ENCODE data around the gene MYBPC3. TPM values are rescaled to one million over a fixed set of nuclear protein-coding genes. Genes with fewer than 3 reads are reported as not detected.
A peak's percentile ranks its signal among the peaks of the same experiment; 100 is the strongest.

MYBPC3 gene
- total RNA-seq, 1 donor from 2014 or later: 2,568 TPM

DNA sequence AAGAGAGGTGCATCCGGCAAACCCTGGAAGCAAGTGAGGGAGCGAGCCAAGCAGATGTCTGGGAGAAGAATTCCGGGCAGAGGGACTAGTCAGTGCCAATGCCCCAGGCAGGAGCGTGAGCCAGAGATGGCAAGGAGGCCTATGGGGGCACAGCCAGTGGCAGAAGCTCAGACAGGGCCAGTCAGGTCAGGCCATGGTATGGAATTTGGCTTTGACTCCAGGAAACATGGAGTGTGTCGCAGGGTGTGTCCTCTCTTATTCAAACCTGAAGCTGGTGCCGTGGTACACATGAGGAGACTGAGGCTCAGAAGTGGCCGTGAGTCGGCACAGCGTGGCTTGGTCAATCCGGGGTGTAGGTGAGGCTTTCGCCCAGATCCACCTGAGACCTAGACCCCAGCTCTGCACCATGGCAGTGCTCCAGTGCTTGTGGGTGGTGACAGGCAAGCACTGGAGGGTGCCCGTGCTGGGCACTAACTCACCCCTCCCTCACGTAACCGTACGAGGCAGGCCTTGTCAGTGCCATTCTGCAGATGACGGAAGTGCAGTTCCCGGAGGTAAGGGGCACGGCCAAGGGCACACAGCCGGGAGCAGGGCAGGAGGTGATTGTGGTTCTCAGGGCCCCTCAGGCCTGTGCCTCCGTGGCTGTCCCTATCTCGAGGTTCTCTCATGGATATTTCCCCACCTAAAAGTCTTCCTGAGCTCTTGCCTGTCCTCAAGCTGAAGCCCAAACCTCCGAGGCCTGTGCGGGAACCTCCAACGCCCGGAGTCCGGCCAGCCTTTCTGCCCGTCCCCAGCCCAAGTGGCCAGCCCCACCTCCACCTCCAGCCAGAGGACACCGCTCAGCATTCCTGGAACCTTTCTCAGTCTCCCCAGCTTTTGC, 36.4 kb upstream of the MYBPC3 start:
- intact Hi-C loops (cut with DNase I): no loop called here
- DNase-seq: peak; percentile 46
- no peak for ATAC-seq (ENCODE audit: poor library complexity)

DNA sequence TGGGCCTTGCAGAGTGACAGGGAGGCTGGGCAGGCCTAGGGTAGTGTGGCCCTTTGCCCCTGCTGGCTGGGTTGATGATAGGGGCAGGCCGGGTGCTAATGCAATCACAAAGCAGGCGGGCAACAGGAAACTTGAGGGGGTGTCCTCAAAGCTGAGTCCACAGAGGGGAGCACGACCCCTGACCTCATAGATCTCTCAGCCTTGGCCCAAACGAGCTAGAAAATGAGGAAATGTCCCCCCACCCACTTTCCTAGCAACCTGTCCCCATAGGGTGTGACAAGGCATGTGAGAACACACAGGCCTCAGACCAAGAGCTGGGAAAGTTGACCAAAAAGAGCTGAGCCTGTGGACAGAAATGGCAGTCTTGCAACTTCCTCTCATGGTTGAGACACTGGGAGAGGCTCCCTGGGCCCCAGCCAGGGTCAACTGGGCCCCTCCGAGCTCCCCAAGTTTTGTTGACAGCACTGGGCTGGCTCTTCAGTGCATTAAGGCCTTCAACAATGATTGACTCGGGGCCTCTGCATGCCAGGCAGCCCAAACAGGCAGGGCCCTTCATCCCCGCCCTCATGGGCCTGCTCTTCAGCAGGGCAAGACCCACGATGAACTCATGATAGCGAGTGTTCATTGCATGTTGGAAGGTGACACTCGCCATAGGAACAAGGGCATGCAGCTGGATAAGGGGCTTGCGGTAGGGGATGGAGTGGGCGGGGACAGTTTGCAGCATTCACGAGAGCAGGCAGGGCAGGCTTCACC, 35.6 kb upstream of the MYBPC3 start:
- intact Hi-C loops (cut with DNase I): no loop called here
- DNase-seq (peak; percentile 61), ATAC-seq (ENCODE audit: poor library complexity) (peak; percentile 35)

DNA sequence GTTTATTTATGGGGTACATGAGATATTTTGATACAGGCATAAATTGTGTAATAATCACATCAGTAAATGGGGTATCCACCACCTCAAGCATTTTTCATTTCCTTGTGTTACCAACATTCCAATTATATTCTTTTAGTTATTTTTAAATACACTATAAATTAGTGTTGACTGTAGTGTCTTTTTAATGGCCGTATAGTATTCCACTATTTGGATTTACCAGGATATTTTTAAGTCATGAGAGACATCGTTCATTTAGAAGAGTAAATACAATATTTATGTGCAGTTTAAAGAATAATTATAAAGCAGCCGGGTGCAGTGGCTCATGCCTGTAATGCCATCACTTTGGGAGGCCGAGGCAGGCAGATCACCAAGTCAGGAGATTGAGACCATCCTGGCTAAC, 32.0 kb upstream of the MYBPC3 start:
- intact Hi-C loops (cut with DNase I): no loop called here
- DNase-seq (no peak), ATAC-seq (ENCODE audit: poor library complexity) (no peak)

DNA sequence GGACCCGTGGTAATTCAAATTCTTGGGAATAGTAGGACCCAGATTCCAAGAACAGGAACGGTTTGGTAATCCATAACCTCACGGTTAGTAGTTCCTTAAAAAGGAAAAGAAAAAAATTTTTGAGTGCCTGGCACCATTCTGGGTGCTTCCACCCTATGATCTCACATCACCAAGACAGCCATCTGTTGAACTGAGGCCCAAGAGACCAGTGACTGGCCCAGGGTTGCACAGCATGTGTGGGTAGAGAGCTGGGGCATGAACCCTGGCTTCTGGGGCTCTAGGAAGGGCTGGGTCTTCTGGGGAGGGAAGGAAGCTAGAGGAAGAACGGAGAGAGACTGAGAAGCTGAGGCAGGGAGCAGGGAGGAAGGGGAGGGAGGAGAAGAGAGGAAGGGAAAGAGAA, 30.6 kb upstream of the MYBPC3 start:
- intact Hi-C loops (cut with DNase I): no loop called here
- ATAC-seq (ENCODE audit: poor library complexity): peak; percentile 53
- DNase-seq: no peak

DNA sequence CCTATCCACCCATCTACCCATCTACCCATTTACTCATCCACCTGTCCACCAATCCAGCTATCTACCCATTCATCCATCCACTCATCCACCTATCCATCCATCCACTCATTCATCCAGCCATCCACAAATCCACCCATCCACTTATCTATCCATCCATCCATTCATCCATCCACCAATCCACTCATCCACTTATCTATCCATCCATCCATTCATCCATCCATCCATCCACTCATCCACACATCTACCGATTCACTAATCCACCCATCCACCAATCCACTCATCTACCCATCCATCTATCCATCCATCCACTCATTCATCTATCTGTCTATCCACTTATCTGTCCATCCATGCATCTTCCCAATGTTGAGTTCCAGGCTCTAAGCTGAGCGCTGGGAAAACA, 27.6 kb upstream of the MYBPC3 start:
- intact Hi-C loops (cut with DNase I): no loop called here
- no peak for DNase-seq
- no peak for ATAC-seq (ENCODE audit: poor library complexity)

DNA sequence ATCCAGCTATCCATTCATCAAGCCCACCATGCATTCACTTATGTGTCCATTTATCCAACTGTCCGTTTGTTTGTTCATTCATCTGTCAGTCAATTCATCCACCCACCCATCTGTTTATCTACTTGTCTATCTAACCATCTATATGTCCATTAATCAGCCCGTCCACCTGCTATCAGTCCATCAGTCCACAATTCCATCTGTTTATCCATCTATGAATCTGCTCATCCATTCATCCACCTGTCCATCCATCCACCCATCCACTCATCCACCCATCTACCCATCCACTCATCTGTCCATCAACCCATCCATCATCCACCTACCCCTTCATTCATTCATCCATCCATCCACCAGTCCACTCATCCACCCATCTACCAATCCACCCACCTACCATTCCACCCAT, 26.8 kb upstream of the MYBPC3 start:
- no peak for ATAC-seq (ENCODE audit: poor library complexity)
- DNase-seq: no peak
- intact Hi-C loops (cut with DNase I): loop anchor here (5.0 to 10.0 kb wide), 2 partner anchors 73 to 475 kb away; no protein-coding TSS in a partner anchor

DNA sequence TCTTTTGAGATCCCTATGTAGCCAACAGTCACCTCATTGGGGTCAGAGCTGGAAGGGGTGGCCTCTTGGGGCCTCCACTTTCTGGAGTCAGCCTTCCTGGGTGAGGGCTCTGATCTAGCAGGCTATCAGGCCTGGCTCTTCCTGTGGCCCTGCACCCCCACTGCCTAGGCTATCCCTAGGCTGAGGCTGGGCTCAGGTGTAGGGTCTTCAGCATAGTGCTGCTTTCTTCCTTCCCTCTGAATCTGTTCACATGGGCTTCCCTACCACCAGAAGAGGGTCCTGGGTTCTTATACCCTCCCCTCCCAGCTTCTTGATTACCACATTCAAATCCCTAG, 26.3 kb upstream of the MYBPC3 start:
- ATAC-seq (ENCODE audit: poor library complexity) (no peak), DNase-seq (peak; percentile 17)
- intact Hi-C loops (cut with DNase I): loop anchor here (5.0 to 10.0 kb wide), 2 partner anchors 73 to 476 kb away; no protein-coding TSS in a partner anchor

DNA sequence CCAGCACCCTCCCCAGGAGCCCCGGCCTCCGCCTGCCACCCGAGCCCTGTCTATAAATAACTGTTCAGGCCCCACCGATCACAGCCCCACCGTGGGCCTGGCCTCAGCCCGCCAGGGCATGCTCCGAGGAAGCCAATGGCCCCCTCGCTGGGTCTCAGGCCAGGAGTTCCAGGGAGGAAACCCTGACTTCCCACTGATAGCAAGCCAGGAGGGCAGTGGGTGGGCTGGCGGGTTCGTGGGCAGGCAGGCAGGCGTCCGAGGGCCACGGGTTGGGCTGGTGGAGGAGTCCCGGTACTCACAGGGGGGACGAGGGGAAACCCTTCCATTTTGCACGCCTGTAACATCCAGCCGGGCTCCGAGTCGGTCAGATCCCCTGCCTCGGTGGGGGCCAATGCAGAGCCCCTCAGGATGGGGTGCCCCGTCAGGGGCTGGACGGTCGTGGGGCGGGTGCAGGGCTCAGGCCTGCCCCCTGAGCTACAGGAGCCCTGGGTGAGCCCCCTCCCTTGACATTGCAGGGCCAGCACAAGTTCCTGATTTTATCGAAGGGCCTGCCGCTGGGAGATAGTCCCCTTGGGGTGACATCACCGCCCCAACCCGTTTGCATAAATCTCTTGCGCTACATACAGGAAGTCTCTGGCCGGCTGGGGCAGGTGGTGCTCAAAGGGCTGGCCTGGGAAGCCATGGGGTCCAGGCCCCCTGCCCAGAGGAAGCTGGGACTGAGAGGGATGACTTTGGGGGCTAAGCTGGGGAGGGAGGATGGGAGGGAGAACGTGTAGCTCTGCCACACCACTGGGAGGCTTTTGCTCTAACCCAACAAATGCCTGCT, 25.7 kb upstream of the MYBPC3 start, which contains the start of gene SPI1:
SPI1 (minus strand) TSS at position 538 of the 826 bp plus-strand sequence; CDS start at position 344, 194 bp downstream.
- ATAC-seq (ENCODE audit: poor library complexity) (peak; percentile 54), DNase-seq (peak; percentile 84)
- intact Hi-C loops (cut with DNase I): loop anchor here (5.0 to 10.0 kb wide), 2 partner anchors 74 to 477 kb away; no protein-coding TSS in a partner anchor

DNA sequence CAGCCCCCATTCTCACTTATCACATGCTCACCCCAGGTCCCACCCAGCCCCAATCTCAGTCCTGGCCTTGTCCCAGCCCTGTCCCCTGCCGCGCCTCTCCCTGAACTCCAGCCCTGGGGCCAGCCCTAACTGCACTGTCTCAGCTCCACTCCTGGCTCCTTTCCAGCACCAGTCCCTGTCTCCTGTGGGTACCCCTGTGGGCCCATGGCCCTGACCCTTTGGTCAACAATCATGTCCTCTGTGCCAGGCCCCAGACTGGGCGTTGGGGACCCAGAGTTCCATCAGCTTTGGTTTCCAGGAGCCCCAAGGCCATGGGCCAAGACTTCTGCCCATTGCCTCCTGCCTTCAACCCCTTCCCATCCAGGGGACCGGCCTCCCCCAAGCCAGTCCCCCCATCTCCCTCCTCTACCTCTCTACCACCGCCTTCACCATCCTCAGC, 25.1 kb upstream of the MYBPC3 start:
- ATAC-seq (ENCODE audit: poor library complexity) (peak; percentile 30), DNase-seq (peak; percentile 55)
- intact Hi-C loops (cut with DNase I): loop anchor here (5.0 to 10.0 kb wide), 2 partner anchors 75 to 477 kb away; no protein-coding TSS in a partner anchor

DNA sequence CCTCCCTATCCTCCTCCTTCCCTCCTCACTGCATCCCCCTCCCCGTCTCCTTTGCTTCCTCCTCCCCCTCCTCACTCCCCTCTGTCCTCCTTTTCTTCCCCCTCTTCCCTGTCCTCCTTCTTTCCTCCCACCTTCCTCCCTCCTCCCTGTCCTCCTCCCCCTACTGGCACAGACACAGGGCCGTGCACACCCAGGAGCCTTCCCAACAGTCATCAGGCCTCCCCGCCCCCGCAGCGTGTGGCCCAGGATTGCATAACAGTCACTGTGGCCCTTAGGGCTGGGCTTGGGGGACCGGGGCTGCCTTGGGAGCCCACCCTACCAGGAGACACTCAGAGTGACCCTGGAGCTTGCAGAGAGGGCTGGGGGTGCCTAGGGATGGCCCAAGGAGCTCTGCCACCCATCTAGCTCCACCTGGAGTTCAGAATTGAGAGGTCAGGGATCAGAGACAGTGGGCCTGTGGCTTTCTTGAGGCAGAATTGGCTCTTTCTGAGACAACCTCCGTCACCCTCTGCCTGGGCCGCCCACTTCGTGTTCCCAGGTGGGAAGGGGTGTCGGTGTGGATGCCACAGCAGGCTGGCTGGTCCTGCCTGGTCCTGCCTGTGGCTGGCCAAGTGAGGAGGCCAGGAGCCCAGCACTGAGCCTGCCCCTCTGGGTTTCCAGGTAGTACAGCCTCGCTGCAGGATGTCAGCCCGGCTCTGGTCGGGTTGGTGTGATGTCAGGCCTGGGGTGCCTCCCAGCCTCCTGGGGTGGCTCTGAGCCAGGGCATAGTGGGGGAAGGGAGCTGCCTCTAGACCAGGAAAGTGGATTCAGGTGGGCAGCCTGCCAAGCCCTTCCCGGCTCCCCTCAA, 24.2 kb upstream of the MYBPC3 start:
- DNase-seq: peak; percentile 81
- ATAC-seq (ENCODE audit: poor library complexity): peak; percentile 39
- intact Hi-C loops (cut with DNase I): loop anchor here (5.0 to 10.0 kb wide), 2 partner anchors 76 to 478 kb away; no protein-coding TSS in a partner anchor

DNA sequence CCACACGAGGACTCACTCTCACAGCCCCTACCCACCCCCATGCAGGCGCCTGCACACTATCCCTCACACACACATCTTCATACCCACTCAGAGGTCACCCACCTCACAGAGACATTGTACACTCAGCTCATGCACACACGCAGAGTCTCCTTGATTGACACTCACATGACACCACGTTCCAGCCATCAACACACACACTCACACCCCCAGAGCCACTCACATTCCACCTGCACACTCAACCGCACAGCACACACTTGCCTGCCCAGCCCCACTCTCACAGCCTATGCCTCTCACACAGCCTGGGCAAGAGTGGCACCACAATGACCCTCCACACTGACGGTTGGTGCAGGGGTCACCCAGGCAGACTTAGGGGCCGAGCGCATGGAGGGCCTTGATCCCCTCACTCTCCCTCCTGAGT, 23.6 kb upstream of the MYBPC3 start:
- ATAC-seq (ENCODE audit: poor library complexity) (no peak), DNase-seq (no peak)
- intact Hi-C loops (cut with DNase I): loop anchor here (5.0 to 10.0 kb wide), 2 partner anchors 76 to 479 kb away; no protein-coding TSS in a partner anchor

DNA sequence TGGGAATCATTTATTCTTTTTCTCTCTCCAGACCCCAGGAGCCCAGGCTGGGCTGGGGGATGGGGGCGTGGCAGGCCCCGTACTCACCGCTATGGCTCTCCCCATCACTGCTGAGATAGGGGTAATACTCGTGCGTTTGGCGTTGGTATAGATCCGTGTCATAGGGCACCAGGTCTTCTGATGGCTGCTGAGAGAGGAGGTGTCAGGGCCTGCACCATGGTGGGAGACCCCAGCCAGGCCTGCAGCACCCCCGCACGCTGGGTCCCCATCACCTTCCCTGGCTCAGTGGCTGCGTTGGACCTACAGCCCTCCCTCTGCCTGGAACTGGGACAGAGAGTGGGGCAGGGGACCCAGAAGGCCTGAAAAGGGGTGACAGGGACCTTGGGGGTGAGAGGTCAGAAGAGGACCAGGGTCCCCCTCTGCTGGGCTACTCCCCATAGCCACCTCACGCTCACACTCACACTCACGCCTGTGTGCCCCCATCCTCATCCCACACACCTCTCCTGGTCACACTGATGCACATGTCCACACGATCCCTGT, 23.1 kb upstream of the MYBPC3 start:
- intact Hi-C loops (cut with DNase I): loop anchor here (5.0 to 10.0 kb wide), 2 partner anchors 77 to 479 kb away; no protein-coding TSS in a partner anchor
- DNase-seq (no peak), ATAC-seq (ENCODE audit: poor library complexity) (no peak)

DNA sequence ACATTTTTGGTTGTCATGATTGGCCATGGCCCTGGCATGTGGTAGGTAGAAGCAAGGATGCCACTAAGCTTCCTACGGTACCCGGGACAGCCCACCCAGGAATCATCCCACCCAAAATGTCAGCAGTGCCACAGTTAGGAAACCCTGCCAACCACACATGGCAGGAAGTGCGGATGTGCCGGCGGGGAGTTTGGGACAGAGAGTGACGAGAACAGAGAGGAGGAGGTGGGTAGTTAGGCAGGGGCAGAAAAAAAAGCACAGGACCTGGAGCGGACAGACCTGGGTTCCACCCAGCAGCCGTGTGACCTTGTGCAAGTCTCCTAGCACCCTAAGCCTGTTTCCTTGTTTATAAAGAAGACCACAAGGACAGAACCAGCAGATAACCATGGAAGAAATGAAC, 22.5 kb upstream of the MYBPC3 start:
- DNase-seq (no peak), ATAC-seq (ENCODE audit: poor library complexity) (no peak)
- intact Hi-C loops (cut with DNase I): loop anchor here (5.0 to 10.0 kb wide), 2 partner anchors 77 to 480 kb away; no protein-coding TSS in a partner anchor

DNA sequence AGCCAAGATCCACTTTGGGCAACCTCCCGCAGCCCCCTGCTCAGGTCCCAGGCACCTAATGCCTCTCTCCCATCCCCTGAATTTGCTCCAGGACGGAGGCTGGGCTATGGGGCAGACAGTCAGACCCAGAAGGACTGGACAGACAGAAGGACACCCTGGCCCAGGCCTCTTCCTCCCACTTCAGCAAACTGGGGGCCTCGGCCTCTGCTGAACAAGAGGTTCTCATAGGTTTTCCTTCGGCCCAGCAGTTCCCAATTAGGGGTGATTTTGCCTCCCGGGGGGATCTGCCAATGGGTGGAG, 22.2 kb upstream of the MYBPC3 start:
- intact Hi-C loops (cut with DNase I): loop anchor here (5.0 to 10.0 kb wide), 2 partner anchors 78 to 480 kb away; no protein-coding TSS in a partner anchor
- DNase-seq: no peak
- ATAC-seq (ENCODE audit: poor library complexity): no peak

DNA sequence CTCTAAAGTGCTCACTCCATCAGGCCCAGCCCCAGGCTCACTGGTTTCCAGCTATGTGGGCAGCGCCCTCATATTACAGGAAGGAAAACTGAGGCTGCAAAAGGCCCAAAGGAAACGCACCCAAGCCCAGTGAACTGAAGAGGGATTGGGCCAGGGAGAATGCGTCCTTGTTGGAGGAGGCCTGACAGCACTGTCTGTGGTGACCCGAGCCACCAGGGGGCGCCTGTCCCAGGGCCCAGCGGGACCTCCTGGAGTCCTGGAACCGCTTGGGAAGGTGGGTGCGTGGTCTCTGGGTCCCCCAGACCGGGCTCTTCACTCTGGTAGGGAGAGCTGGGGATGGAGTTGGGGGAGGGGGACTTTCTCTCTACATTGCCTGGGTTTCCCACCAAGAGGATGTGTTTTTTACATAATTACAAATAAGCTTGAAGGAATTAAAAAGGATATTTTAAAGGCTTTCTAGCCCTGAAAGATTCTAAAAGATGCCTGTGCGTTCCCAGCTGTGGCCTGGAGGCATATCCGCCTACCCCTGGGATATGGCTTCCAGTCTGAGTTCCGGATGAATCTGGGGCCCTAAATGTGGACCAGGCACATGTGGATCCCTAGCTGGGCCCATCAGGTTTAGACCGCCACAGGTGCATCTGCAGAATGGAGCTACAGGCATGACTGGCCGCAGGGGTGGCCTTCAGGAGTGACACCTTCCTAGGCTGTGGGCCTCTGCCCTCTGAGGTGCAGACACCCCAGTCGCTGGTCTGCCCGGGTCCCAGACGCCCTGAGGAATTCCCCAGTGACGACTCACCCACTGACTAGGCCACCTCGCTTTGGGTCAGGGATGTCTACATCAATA, 21.6 kb upstream of the MYBPC3 start:
- peak; percentile 92 for DNase-seq

DNA sequence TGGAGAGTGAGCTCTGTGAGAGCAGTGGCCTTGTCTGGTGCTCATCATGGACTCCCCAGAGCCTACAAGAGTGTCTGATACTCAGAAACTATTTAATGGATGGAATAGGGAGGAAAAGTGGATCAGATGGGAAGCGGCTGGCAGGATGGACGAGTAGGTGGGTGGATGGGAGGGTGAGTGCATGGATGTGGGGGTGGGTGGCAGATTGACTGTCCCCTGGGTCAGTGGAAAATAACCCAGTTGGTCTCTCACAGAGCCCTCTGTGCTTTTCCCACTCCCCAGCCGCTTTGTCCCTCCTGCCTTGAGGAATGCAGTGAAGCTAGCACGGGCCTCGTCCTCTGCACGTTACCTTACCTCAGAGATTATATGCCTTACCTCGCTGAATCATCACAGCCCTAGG, 19.9 kb upstream of the MYBPC3 start:
- intact Hi-C loops (cut with DNase I): loop anchor here (10.0 kb wide), 1 partner anchor 482 kb away; no protein-coding TSS in a partner anchor

More for the DNA sequence above, 21.6 kb upstream of the MYBPC3 start:
- intact Hi-C loops (cut with DNase I): loop anchor here (10.0 kb wide), 1 partner anchor 481 kb away; no protein-coding TSS in a partner anchor
- ATAC-seq (ENCODE audit: poor library complexity): peak; percentile 82

More for the DNA sequence above, 19.9 kb upstream of the MYBPC3 start:
- ATAC-seq (ENCODE audit: poor library complexity) (no peak), DNase-seq (no peak)
